Duodenal mucosa (tissue), 2 donors: ENCODE measurements around the gene FMNL2.

ENCODE experiments used
- H3K27ac ChIP-seq: one replicate; pipeline ENCODE4 v1.7.0; 2013; ENCODE audit warnings: low read depth, low read length
- H3K27me3 ChIP-seq, 2 donors: one replicate each; pipeline ENCODE4 v1.7.0; 2013; ENCODE audit warnings: low read length in 2 of 2, control low read depth in 1 of 2; ENCODE audit not compliant: insufficient read depth in 2 of 2, control insufficient read depth in 1 of 2
- H3K36me3 ChIP-seq, 2 donors: one replicate each; pipeline ENCODE4 v1.7.0; 2013; ENCODE audit warnings: low read length in 2 of 2, control low read depth in 1 of 2; ENCODE audit not compliant: insufficient read depth in 2 of 2, control insufficient read depth in 1 of 2
- H3K4me1 ChIP-seq, 2 donors: one replicate each; pipeline ENCODE4 v1.7.0; 2013; ENCODE audit warnings: low read length in 2 of 2, control low read depth in 1 of 2; ENCODE audit not compliant: insufficient read depth in 2 of 2, control insufficient read depth in 1 of 2
- H3K4me3 ChIP-seq, 2 donors: one replicate each; pipeline ENCODE4 v1.7.0; 2013; ENCODE audit warnings: low read length in 2 of 2, low read depth in 1 of 2
- H3K9ac ChIP-seq, 2 donors: one replicate each; pipeline ENCODE4 v1.7.0; 2013; ENCODE audit warnings: low read length in 2 of 2, low read depth in 1 of 2
- H3K9me3 ChIP-seq, 2 donors: one replicate each; pipeline ENCODE4 v1.7.0; 2013; ENCODE audit warnings: low read length in 2 of 2, control low read depth in 1 of 2; ENCODE audit not compliant: control insufficient read depth in 1 of 2

Gene FMNL2

GRCh38 chr2:152454371-152454770 lies 119.4 kb downstream of the FMNL2 start:
- Histone ChIP-seq H3K27me3 (no peaks in the 10 kb centered on the region), H3K4me3 (no peak overlapping the region), H3K4me1 (no peaks in the 10 kb centered on the region), H3K9me3 (no peaks in the 10 kb centered on the region), H3K27ac (no peak overlapping the region), H3K9ac (no peak overlapping the region), H3K36me3 (no peaks in the 10 kb centered on the region)

GRCh38 chr2:152454960-152455359 lies 120.0 kb downstream of the FMNL2 start:
- Histone ChIP-seq H3K9ac (no peak overlapping the region), H3K27me3 (no peaks in the 10 kb centered on the region), H3K4me3 (no peak overlapping the region), H3K4me1 (no peaks in the 10 kb centered on the region), H3K36me3 (no peaks in the 10 kb centered on the region), H3K9me3 (no peaks in the 10 kb centered on the region), H3K27ac (no peak overlapping the region)

- H3K9me3 ChIP-seq: no peaks in the 10 kb centered on the region
- H3K4me3 ChIP-seq: no peak overlapping the region
- H3K36me3 ChIP-seq: no peaks in the 10 kb centered on the region
- no peak overlapping the region for H3K27ac ChIP-seq
- no peaks in the 10 kb centered on the region for H3K27me3 ChIP-seq
- no peaks in the 10 kb centered on the region for H3K4me1 ChIP-seq
- no peak overlapping the region for H3K9ac ChIP-seq
Measured at GRCh38 chr2:152455738-152456137, 120.8 kb downstream of the FMNL2 start.

GRCh38 chr2:152456262-152456661 lies 121.3 kb downstream of the FMNL2 start:
- Histone ChIP-seq H3K27me3 (no peaks in the 10 kb centered on the region), H3K36me3 (no peaks in the 10 kb centered on the region), H3K9ac (no peak overlapping the region), H3K9me3 (no peaks in the 10 kb centered on the region), H3K4me1 (no peaks in the 10 kb centered on the region), H3K4me3 (no peak overlapping the region), H3K27ac (no peak overlapping the region)

- no peaks in the 10 kb centered on the region for H3K27me3 ChIP-seq
- no peaks in the 10 kb centered on the region for H3K36me3 ChIP-seq
- no peaks in the 10 kb centered on the region for H3K9me3 ChIP-seq
- H3K4me1 ChIP-seq: no peaks in the 10 kb centered on the region
- no peak overlapping the region for H3K27ac ChIP-seq
- H3K9ac ChIP-seq: no peak overlapping the region
- no peak overlapping the region for H3K4me3 ChIP-seq
Measured at GRCh38 chr2:152458441-152458940, 123.5 kb downstream of the FMNL2 start.

- Histone ChIP-seq H3K4me1 (no peaks in the 10 kb centered on the region), H3K9me3 (no peaks in the 10 kb centered on the region), H3K9ac (no peak overlapping the region), H3K4me3 (no peak overlapping the region), H3K27me3 (no peaks in the 10 kb centered on the region), H3K27ac (no peak overlapping the region), H3K36me3 (no peaks in the 10 kb centered on the region)
Measured at GRCh38 chr2:152459091-152459490, 124.1 kb downstream of the FMNL2 start.

GRCh38 chr2:152460567-152460966 lies 125.6 kb downstream of the FMNL2 start:
- peaks cover 3 to 4% of the 10 kb centered on the region in 2 donors for H3K4me1 ChIP-seq
- no peak overlapping the region for H3K4me3 ChIP-seq
- H3K9ac ChIP-seq: no peak overlapping the region
- no peaks in the 10 kb centered on the region for H3K27me3 ChIP-seq
- no peaks in the 10 kb centered on the region for H3K36me3 ChIP-seq
- no peaks in the 10 kb centered on the region for H3K9me3 ChIP-seq
- no peak overlapping the region for H3K27ac ChIP-seq

GRCh38 chr2:152462120-152462519 lies 127.1 kb downstream of the FMNL2 start:
- H3K9ac ChIP-seq: no peak overlapping the region
- H3K9me3 ChIP-seq: no peaks in the 10 kb centered on the region
- H3K27me3 ChIP-seq: no peaks in the 10 kb centered on the region
- H3K4me3 ChIP-seq: no peak overlapping the region
- peaks cover 9 to 10% of the 10 kb centered on the region in 2 donors for H3K4me1 ChIP-seq
- H3K27ac ChIP-seq: no peak overlapping the region
- no peaks in the 10 kb centered on the region for H3K36me3 ChIP-seq

- Histone ChIP-seq H3K36me3 (no peaks in the 10 kb centered on the region), H3K4me3 (no peak overlapping the region), H3K9me3 (no peaks in the 10 kb centered on the region), H3K9ac (no peak overlapping the region), H3K27me3 (no peaks in the 10 kb centered on the region), H3K4me1 (peaks cover 9 to 15% of the 10 kb centered on the region in 2 donors), H3K27ac (no peak overlapping the region)
Measured at GRCh38 chr2:152462779-152463178, 127.8 kb downstream of the FMNL2 start.

- H3K4me3 ChIP-seq: no peak overlapping the region
- H3K9me3 ChIP-seq: no peaks in the 10 kb centered on the region
- no peaks in the 10 kb centered on the region for H3K27me3 ChIP-seq
- peaks cover 23 to 36% of the 10 kb centered on the region in 2 donors for H3K4me1 ChIP-seq
- no peak overlapping the region for H3K27ac ChIP-seq
- H3K9ac ChIP-seq: no peak overlapping the region
- H3K36me3 ChIP-seq: no peaks in the 10 kb centered on the region
Measured at GRCh38 chr2:152464851-152465470, 130.0 kb downstream of the FMNL2 start.
